GM12872 (cell line): ENCODE data around the gene EML6.

ENCODE experiments used
- TF ChIP-seq, protein P1 (sequence below): IDR thresholded peaks from 3 replicates; pipeline ENCODE4 v1.5.1; 2011; ENCODE audit warnings: low read depth, mild to moderate bottlenecking, low read length, moderate library complexity; ENCODE audit not compliant: insufficient read depth

EML6 gene

DNA sequence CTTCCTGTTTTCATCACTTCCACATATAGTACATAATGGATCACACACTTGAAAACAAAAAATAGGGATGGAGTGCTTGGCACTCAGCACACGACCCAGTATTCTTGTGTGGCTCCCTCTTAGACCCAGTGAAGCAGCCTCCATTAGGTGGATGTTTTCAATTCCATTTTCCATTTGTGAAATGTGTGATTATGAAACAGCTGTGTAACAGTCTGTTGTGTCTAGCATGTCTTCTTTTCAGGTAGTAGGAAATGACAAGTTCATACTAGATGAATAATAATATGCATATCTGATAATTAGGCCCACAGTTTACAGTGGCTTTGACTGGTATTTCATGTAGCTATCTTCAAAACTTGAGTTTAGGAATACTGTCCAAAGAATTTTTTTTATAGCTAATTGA lies 35.5 kb downstream of the EML6 start:
- TF ChIP-seq, protein P1, sequence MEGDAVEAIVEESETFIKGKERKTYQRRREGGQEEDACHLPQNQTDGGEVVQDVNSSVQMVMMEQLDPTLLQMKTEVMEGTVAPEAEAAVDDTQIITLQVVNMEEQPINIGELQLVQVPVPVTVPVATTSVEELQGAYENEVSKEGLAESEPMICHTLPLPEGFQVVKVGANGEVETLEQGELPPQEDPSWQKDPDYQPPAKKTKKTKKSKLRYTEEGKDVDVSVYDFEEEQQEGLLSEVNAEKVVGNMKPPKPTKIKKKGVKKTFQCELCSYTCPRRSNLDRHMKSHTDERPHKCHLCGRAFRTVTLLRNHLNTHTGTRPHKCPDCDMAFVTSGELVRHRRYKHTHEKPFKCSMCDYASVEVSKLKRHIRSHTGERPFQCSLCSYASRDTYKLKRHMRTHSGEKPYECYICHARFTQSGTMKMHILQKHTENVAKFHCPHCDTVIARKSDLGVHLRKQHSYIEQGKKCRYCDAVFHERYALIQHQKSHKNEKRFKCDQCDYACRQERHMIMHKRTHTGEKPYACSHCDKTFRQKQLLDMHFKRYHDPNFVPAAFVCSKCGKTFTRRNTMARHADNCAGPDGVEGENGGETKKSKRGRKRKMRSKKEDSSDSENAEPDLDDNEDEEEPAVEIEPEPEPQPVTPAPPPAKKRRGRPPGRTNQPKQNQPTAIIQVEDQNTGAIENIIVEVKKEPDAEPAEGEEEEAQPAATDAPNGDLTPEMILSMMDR, result no peak

DNA sequence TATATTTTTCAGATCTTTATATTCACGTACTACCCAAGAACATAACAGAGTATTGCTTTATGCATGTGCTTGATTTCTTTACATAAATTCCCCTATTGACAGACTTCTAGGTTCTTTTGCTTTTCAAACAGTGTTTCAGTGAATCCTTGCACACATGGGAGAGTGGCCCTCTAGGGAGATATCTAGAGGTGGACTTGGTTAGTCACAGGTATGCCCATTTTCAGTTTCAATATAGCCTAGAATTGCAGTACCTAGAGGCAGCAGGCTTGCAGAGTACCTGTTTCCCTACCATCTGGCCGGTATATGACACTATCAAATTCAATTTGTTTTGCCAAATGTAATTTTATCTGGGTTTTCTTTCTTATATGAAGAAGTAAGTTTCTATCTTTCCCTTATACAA lies 36.8 kb downstream of the EML6 start:
- TF ChIP-seq, protein P1, result no peak

DNA sequence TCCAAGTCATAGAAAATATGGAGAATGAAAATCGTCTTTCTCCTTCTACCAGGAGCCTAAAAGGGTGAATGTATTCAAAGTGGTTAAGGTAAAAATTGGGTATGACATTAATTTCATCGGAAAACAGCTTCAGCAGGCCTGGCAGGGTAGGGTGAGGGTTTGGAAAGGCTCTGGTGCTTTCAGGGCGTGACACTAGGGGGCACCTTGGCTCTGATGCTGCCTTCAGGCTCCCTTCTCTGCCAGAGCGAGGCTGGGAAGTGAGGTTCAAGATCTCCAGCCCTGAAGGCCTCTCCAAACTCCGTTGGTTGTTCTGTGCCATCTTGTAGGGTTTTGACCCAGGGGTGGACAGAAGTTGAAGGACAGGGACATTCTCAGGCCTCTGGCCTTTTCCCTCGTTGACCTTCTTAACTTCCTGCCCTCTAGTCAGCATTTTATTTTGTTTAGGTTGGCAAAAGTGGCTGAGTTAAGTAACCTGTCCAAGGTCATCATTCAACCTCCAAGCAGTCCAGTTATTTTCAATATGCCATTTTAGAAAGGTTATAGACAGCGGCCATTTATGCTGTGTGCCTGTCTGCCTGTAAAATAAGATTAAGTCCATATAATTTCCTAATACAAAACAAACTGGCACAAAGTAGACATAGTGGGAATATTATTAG lies 40.3 kb downstream of the EML6 start:
- TF ChIP-seq, protein P1, result peak; percentile 76

DNA sequence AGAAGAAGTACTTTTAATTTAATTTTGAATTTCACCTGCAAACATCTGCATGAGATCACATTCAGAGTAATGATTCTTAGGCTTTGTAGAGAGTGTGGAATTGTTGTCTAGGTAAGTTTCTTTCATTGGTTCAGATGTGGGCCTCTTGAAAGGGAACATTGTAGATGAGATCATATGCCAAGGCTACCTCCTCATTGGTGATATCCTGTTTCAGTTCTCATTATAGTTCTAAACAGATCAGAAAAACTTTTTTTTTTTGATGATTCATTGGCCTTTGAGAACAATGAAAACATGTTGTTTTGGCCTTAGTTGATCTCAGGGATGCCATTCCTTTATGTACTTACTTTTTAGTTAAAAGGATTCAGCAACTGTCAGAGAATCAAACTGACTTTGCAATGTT lies 44.5 kb downstream of the EML6 start:
- TF ChIP-seq, protein P1, result no peak

DNA sequence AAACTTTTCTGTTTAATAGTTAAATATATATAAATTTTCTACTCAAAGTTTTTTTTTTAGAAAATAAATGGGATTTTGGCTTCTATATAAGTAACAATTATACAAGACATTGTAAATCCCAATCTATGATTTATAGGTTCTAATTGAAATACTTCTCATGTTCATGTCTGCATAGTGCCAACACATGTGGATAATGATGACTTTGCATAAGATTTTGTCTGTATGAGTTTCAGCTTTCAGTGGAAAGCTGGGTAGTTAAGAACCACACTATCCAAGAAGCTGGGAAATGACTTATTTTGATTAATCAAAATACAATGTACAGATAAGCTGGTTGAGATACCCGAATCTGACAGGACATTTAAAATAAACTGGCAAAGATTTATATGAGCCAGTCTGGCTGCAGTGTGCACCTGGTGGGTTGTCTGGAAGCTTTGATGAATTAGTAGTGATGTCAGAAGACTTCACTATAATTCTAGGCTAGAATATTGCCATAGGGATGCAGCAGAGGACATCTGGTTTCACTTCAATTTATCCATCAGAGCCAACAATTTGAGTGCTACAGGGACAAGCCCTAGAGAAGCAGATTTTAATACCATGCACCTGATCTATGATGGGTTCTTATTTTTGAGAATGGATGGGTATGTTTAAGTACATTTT lies 45.4 kb downstream of the EML6 start:
- TF ChIP-seq, protein P1, result no peak

DNA sequence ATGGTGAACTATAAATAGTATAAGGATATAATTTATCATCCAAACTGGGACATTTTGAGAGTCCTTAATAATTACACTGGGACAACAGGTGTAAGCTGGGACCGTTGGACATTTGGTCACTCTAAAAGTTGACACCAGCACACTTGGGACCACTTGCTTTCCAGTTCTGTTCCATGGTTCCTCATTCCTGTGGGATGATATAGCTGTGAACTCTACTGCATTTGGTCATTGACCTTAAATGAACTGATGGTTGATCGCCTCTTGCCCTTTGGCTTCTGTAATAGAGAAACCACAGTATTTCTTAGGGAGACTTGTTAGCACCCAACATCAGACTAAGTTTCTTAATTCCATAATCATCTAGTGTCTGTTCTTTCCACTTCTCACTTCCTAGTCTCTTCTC lies 46.7 kb downstream of the EML6 start:
- TF ChIP-seq, protein P1, result no peak

DNA sequence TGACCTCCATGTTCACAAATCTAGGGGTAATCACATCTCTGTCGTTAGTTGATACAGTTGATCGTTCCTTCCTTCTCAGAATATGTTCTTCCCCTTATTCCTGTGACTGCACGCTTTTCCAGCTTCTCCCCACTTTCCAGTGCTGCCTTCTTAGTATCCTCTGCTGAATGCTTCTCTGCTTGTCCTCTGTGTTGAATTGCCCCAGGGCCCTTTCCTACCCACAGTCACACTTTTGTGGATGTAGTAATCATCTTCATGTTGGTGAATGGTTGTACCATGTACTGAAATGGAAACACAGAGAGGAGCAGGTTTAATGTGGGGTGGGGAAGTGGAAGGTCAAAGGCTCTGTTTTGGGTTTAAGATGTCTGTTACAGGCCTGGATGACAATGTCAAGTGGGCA lies 47.2 kb downstream of the EML6 start:
- TF ChIP-seq, protein P1, result no peak
